B cell (primary cell): ENCODE results near the gene EVI5L. TPM values are rescaled to one million over a fixed set of nuclear protein-coding genes. Genes with fewer than 3 reads are reported as not detected.

Experiments used
- ATAC-seq: fragments of 200-7000 bp; cut with Tn5 transposase; one replicate; pipeline ENCODE4 v1.10.0; 2021; ENCODE audit warnings: low read depth, mild to moderate bottlenecking, moderate number of reproducible peaks, moderate library complexity
- CTCF ChIA-PET: fragments of 350-600 bp; sonication (Branson Sonifier 250); formaldehyde crosslinking; loops from one replicate; lab custom pipeline; 2021; ENCODE audit warnings: antibody characterized with exemption, inconsistent platforms; lab: Charles Lee
- POLR2A ChIA-PET: fragments of 350-600 bp; sonication (Branson Sonifier 250); formaldehyde crosslinking; loops from one replicate; lab custom pipeline; 2021; ENCODE audit warnings: antibody characterized with exemption; lab: Charles Lee
- DNase-seq: peaks from one replicate; pipeline ENCODE4 v3.0.0; 2013
- H2AFZ ChIP-seq: 2 replicates; pipeline ENCODE4 v1.6.1; 2012; ENCODE audit warnings: mild to moderate bottlenecking, low read depth, low read length; ENCODE audit not compliant: insufficient read depth, poor library complexity, severe bottlenecking
- H3K27ac ChIP-seq, 2 donors: 1 replicate in 1 of 2; 2 replicates in 1 of 2; pipeline ENCODE4 v1.5.1; 2012 to 2013; ENCODE audit warnings: low read length in 2 of 2, mild to moderate bottlenecking in 2 of 2, moderate library complexity in 1 of 2
- H3K27me3 ChIP-seq, 4 experiments: fragments of 200-600 bp in 1 of 4; sonication (generic) in 1 of 4; replicated peaks in 1 of 4; 1 replicate in 2 of 4; 2 replicates in 2 of 4; pipeline versions ENCODE4 v1.6.1 to v1.7.0; 2013 to 2016; ENCODE audit warnings: low read length in 3 of 4, mild to moderate bottlenecking in 2 of 4, mixed read lengths in 1 of 4, moderate library complexity in 1 of 4; ENCODE audit not compliant: insufficient read depth in 4 of 4, control insufficient read depth in 3 of 4; ENCODE audit errors: control extremely low read depth in 1 of 4
- H3K36me3 ChIP-seq, 2 experiments: replicated peaks in 1 of 2; 1 replicate in 1 of 2; 2 replicates in 1 of 2; pipeline versions ENCODE4 v1.6.1 to v1.7.1; 2013; ENCODE audit warnings: low read length in 1 of 2; ENCODE audit not compliant: insufficient read depth in 2 of 2, control insufficient read depth in 1 of 2; ENCODE audit errors: control extremely low read depth in 1 of 2, extremely low read depth in 1 of 2
- H3K4me1 ChIP-seq, 2 donors: fragments of 200-600 bp in 1 of 2; sonication (generic) in 1 of 2; 1 replicate in 1 of 2; 2 replicates in 1 of 2; pipeline versions ENCODE4 v1.5.1 to v1.6.1; 2013 to 2017; ENCODE audit warnings: low read length in 2 of 2; ENCODE audit not compliant: control insufficient read depth in 2 of 2, insufficient read depth in 2 of 2
- H3K4me2 ChIP-seq: replicated peaks from 2 replicates; pipeline ENCODE3; 2012; ENCODE audit warnings: mild to moderate bottlenecking, low read depth, low read length; ENCODE audit not compliant: poor library complexity, severe bottlenecking
- H3K4me3 ChIP-seq, 5 experiments: fragments of 200-600 bp in 1 of 5; sonication (generic) in 1 of 5; 1 replicate in 3 of 5; 2 replicates in 2 of 5; pipeline versions ENCODE4 v1.5.1 to v1.7.0; 2011 to 2016; ENCODE audit warnings: low read length in 4 of 5, mild to moderate bottlenecking in 4 of 5, low read depth in 2 of 5, control low read depth in 1 of 5, moderate library complexity in 1 of 5; ENCODE audit not compliant: insufficient read depth in 1 of 5; ENCODE audit errors: control extremely low read depth in 1 of 5, extremely low read depth in 1 of 5
- H3K79me2 ChIP-seq: fragments of 200-600 bp; sonication (generic); one replicate; pipeline ENCODE4 v1.6.0; 2016; ENCODE audit warnings: low read length; ENCODE audit not compliant: control insufficient read depth, insufficient read depth
- H3K9ac ChIP-seq: fragments of 200-600 bp; sonication (generic); 2 replicates; pipeline ENCODE4 v1.6.1; 2017; ENCODE audit warnings: mild to moderate bottlenecking, low read length, moderate library complexity
- H3K9me3 ChIP-seq, 3 donors: one replicate each; pipeline versions ENCODE4 v1.6.1 to v1.7.1; 2013; ENCODE audit warnings: low read length in 2 of 3; ENCODE audit not compliant: control insufficient read depth in 2 of 3, insufficient read depth in 1 of 3; ENCODE audit errors: control extremely low read depth in 1 of 3
- H4K20me1 ChIP-seq: 2 replicates; pipeline ENCODE4 v1.6.0; 2012; ENCODE audit warnings: mild to moderate bottlenecking, low read length; ENCODE audit not compliant: insufficient read depth, control insufficient read depth, poor library complexity, severe bottlenecking
- H3K27ac Mint-ChIP-seq: one replicate; pipeline ENCODE4 v1.8.0; 2021; ENCODE audit warnings: mixed read lengths
- H3K27me3 Mint-ChIP-seq: one replicate; pipeline ENCODE4 v1.8.0; 2021; ENCODE audit warnings: mixed read lengths
- H3K4me1 Mint-ChIP-seq: one replicate; pipeline ENCODE4 v1.8.0; 2021; ENCODE audit warnings: mixed read lengths
- H3K4me3 Mint-ChIP-seq: one replicate; pipeline ENCODE4 v1.8.0; 2021; ENCODE audit warnings: mixed read lengths
- H3K9me3 Mint-ChIP-seq: one replicate; pipeline ENCODE4 v1.8.0; 2022; ENCODE audit warnings: mixed read lengths; ENCODE audit not compliant: insufficient read depth
- EZH2 ChIP-seq: IDR thresholded peaks from 2 replicates; pipeline ENCODE4 v1.6.1; 2012; ENCODE audit warnings: borderline replicate concordance, low read depth, mild to moderate bottlenecking, moderate library complexity, low read length; ENCODE audit not compliant: insufficient read depth, poor library complexity, severe bottlenecking
- WGBS: methylation state at CpG from one replicate; pipeline ENCODE4 v1.1.5; 2013; ENCODE audit warnings: missing lambda C conversion rate; ENCODE audit not compliant: insufficient coverage; 5-methylcytosine and 5-hydroxymethylcytosine counted together
- intact Hi-C: fragments of 100-400 bp; cut with micrococcal nuclease; formaldehyde crosslinking; loops from one replicate; pipeline ENCODE4 v1.10.0; 2022
- polyA plus RNA-seq: library from polyadenylated mRNA; depleted of rRNA; stranded (reverse); fragments of >200 nt; gene quantifications from 2 replicates; pipeline ENCODE4 v1.2.3, GENCODE V29; 2012
- total RNA-seq, 2 donors: library from RNA; stranded (reverse); fragments of 120-200 nt in 1 of 2; gene quantifications; 1 replicate in 1 of 2; 2 replicates in 1 of 2; pipeline versions ENCODE4 v1.2.3 to v1.2.4, GENCODE V29; 2013 to 2022
- TF ChIP-seq, protein P1 (sequence below): fragments of 200-600 bp; IDR thresholded peaks from one replicate; pipeline ENCODE4 v1.8.0; 2022; ENCODE audit warnings: antibody characterized with exemption, mild to moderate bottlenecking

The EVI5L gene
- total and polyA plus RNA-seq, 2 donors (not counting 1 experiment from before 2014, with no cell fraction given), result 7.9 to 11.8 TPM

DNA sequence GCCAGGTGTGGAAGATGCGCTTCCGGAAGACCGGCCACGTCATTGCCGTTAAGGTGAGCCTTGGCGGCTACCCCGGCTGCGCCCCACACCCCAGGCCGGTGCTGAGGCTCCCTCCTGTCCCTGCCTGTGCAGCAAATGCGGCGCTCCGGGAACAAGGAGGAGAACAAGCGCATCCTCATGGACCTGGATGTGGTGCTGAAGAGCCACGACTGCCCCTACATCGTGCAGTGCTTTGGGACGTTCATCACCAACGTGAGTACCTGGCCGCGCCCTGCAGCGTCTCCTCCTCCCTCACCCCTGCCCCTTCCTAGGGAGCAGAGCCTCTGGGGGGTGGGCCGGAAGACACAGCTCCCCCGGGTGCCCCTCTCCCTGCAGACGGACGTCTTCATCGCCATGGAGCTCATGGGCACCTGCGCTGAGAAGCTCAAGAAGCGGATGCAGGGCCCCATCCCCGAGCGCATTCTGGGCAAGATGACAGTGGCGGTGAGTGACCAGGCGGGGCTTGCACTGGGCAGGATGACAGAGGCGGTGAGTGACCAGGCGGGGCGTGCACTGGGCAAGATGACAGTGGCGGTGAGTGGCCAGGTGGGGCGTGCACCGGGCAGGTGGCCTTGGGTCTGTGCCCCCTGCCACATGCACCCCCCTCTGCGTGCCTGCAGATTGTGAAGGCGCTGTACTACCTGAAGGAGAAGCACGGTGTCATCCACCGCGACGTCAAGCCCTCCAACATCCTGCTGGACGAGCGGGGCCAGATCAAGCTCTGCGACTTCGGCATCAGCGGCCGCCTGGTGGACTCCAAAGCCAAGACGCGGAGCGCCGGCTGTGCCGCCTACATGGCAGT lies 80.5 kb downstream of the EVI5L start:
- no peak overlapping the region for H3K9ac ChIP-seq
- peaks cover 7% of the 10 kb centered on the region for H3K4me1 Mint-ChIP-seq
- peaks cover 85% of the 10 kb centered on the region for H4K20me1 ChIP-seq
- 98% methylated on average over 48 of the region's 54 CpGs for WGBS
- H3K4me3 ChIP-seq, result no peak overlapping the region
- no peak for DNase-seq
- H3K27ac ChIP-seq, result no peak overlapping the region
- CTCF ChIA-PET, result no interaction called here
- no peak overlapping the region for H3K27ac Mint-ChIP-seq
- no peak overlapping the region for H3K4me3 Mint-ChIP-seq
- TF ChIP-seq EZH2, result no peak
- TF ChIP-seq, protein P1, sequence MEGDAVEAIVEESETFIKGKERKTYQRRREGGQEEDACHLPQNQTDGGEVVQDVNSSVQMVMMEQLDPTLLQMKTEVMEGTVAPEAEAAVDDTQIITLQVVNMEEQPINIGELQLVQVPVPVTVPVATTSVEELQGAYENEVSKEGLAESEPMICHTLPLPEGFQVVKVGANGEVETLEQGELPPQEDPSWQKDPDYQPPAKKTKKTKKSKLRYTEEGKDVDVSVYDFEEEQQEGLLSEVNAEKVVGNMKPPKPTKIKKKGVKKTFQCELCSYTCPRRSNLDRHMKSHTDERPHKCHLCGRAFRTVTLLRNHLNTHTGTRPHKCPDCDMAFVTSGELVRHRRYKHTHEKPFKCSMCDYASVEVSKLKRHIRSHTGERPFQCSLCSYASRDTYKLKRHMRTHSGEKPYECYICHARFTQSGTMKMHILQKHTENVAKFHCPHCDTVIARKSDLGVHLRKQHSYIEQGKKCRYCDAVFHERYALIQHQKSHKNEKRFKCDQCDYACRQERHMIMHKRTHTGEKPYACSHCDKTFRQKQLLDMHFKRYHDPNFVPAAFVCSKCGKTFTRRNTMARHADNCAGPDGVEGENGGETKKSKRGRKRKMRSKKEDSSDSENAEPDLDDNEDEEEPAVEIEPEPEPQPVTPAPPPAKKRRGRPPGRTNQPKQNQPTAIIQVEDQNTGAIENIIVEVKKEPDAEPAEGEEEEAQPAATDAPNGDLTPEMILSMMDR, result no peak
- POLR2A ChIA-PET, result interaction anchor here (0.5 kb wide), 1 partner anchor 19 kb away, joined by 4 read pairs; no protein-coding TSS in a partner anchor
- peaks cover 5% of the 10 kb centered on the region for H3K27me3 Mint-ChIP-seq
- no peak overlapping the region for H3K4me2 ChIP-seq
- H3K4me1 ChIP-seq, result peaks cover 3 to 4% of the 10 kb centered on the region in 2 donors
- H3K79me2 ChIP-seq, result peaks cover 25% of the 10 kb centered on the region
- H3K36me3 ChIP-seq, result peaks cover 3 to 40% of the 10 kb centered on the region in 2 experiments
- peaks cover 0 to 10% (median 4%) of the 10 kb centered on the region in 4 experiments for H3K27me3 ChIP-seq
- H2AFZ ChIP-seq, result no peak overlapping the region
- intact Hi-C loops, result no loop called here
- no peaks in the 10 kb centered on the region for H3K9me3 Mint-ChIP-seq
- peaks cover 0 to 2% (median 0%) of the 10 kb centered on the region in 3 donors for H3K9me3 ChIP-seq
- no peak for ATAC-seq
